ENCODE data around the gene CRTC3.
"Not testable (repeated sequence)": the region's sequence is repeated elsewhere in the genome, so short reads cannot be mapped to it uniquely, and the experiment has no call there.

The CRTC3 gene

GRCh38 chr15:90523373-90523772 is 6.3 kb upstream of the CRTC3 start:
- DNase-seq: no peak

GRCh38 chr15:90524018-90524803 is 5.5 kb upstream of the CRTC3 start:
- not testable (repeated sequence) for DNase-seq

GRCh38 chr15:90529011-90529370 is 732 bp upstream of the CRTC3 start:
- no peak for DNase-seq

GRCh38 chr15:90530250-90531051 is 728 bp downstream of the CRTC3 start:
- peak; percentile 20 for DNase-seq

GRCh38 chr15:90531147-90531546 is 1.4 kb downstream of the CRTC3 start:
- DNase-seq: no peak

GRCh38 chr15:90535254-90535653 is 5.5 kb downstream of the CRTC3 start:
- no peak for DNase-seq

- no peak for DNase-seq
Measured at GRCh38 chr15:90539789-90540188, 10.1 kb downstream of the CRTC3 start.

GRCh38 chr15:90540768-90541167 is 11.0 kb downstream of the CRTC3 start:
- no peak for DNase-seq

- DNase-seq: no peak
Measured at GRCh38 chr15:90545095-90545494, 15.4 kb downstream of the CRTC3 start.

GRCh38 chr15:90547540-90547939 is 17.8 kb downstream of the CRTC3 start:
- DNase-seq: no peak

- no peak for DNase-seq
Measured at GRCh38 chr15:90550919-90551318, 21.2 kb downstream of the CRTC3 start.

GRCh38 chr15:90552162-90552928 is 22.6 kb downstream of the CRTC3 start:
- DNase-seq: no peak

- DNase-seq: no peak
Measured at GRCh38 chr15:90552929-90553211, 23.1 kb downstream of the CRTC3 start.

- no peak for DNase-seq
Measured at GRCh38 chr15:90553248-90553745, 23.6 kb downstream of the CRTC3 start.

- no peak for DNase-seq
Measured at GRCh38 chr15:90557186-90558084, 27.7 kb downstream of the CRTC3 start.

- no peak for DNase-seq
Measured at GRCh38 chr15:90558171-90558573, 28.4 kb downstream of the CRTC3 start.

GRCh38 chr15:90559119-90559518 is 29.4 kb downstream of the CRTC3 start:
- no peak for DNase-seq

GRCh38 chr15:90560229-90560776 is 30.6 kb downstream of the CRTC3 start:
- no peak for DNase-seq

- no peak for DNase-seq
Measured at GRCh38 chr15:90561344-90562244, 31.9 kb downstream of the CRTC3 start.

- DNase-seq: no peak
Measured at GRCh38 chr15:90562669-90563068, 32.9 kb downstream of the CRTC3 start.

GRCh38 chr15:90563463-90563862 is 33.7 kb downstream of the CRTC3 start:
- no peak for DNase-seq
